ENCODE measurements around the gene GRID1. TPM values are rescaled to one million over a fixed set of nuclear protein-coding genes. Genes with fewer than 3 reads are reported as not detected.

Gene GRID1
- total RNA-seq, 2 donors from 2014 or later = 0.27 to 0.85 TPM

DNA sequence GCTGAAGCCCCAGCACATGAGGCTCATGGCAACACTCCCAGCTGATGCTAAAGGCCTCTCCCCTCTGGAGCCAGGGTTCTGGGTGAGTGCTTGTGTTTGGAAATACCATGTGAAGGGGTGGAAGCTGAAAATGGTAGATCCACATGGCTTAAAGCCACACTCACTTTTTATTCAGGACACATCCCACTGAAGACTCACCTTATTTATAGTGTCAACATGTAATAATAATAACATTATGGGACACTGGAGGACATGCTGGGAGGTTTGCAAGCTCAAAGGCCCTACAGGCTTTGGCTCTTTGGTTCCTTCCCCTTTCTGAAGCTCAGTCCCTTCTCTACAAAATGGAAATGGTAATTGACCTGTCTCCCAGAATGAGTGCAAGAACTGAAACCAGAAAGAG, 318.0 kb downstream of the GRID1 start:
- no peak for DNase-seq (ENCODE audit: low spot score)
- Histone ChIP-seq H3K4me1 (ENCODE audit: control insufficient read depth in 1 of 2, low read depth in 2 of 2) (no peaks in the 10 kb centered on the region), H3K36me3 (no peaks in the 10 kb centered on the region), H3K27ac (no peak overlapping the region), H3K9me3 (no peaks in the 10 kb centered on the region), H3K27me3 (replicated peaks; ENCODE audit: insufficient read depth) (no peaks in the 10 kb centered on the region), H3K4me3 (no peak overlapping the region)
- no peak for ATAC-seq (ENCODE audit: insufficient number of reproducible peaks, low FRiP score, low read depth)
- TF ChIP-seq CTCF (IDR thresholded peaks at IDR 0.05) = no peak

DNA sequence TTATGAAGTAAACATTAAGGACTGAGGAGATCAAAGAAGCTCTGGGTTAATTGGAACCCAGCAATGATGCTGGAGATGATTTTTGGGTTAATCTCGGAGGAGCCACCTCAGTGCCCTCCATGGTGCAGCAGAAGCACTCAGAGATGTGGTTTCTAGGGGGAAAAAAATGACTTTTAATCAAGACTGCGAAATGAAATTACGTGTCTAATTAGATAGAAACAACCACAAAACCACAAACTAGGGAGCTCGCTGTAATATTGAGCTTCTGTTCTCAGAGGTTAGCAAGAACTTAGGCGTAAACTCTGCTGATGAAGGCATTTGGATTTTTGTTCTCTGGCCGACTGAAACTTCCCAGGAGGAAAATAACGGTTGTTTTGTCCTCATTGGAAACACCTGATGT, 319.0 kb downstream of the GRID1 start:
- no peak for ATAC-seq (ENCODE audit: insufficient number of reproducible peaks, low FRiP score, low read depth)
- Histone ChIP-seq H3K4me3 (no peak overlapping the region), H3K27ac (no peak overlapping the region), H3K36me3 (no peaks in the 10 kb centered on the region), H3K4me1 (ENCODE audit: control insufficient read depth in 1 of 2, low read depth in 2 of 2) (no peaks in the 10 kb centered on the region), H3K27me3 (replicated peaks; ENCODE audit: insufficient read depth) (no peaks in the 10 kb centered on the region), H3K9me3 (no peaks in the 10 kb centered on the region)
- DNase-seq (ENCODE audit: low spot score) = no peak
- no peak for TF ChIP-seq CTCF (IDR thresholded peaks at IDR 0.05)

- DNase-seq (ENCODE audit: low spot score) (no peak), ATAC-seq (ENCODE audit: insufficient number of reproducible peaks, low FRiP score, low read depth) (no peak)
- no peaks in the 10 kb centered on the region for H3K36me3 ChIP-seq
- H3K27me3 ChIP-seq (replicated peaks; ENCODE audit: insufficient read depth) = no peaks in the 10 kb centered on the region
- no peaks in the 10 kb centered on the region for H3K9me3 ChIP-seq
- no peak overlapping the region for H3K4me3 ChIP-seq
- no peaks in the 10 kb centered on the region for H3K4me1 ChIP-seq (ENCODE audit: control insufficient read depth in 1 of 2, low read depth in 2 of 2)
- no peak for TF ChIP-seq CTCF (IDR thresholded peaks at IDR 0.05)
- H3K27ac ChIP-seq = no peak overlapping the region
These were observed 319.6 kb downstream of the GRID1 start for GRCh38 chr10:86046845-86047460.

GRCh38 chr10:86045896-86046295, 320.7 kb downstream of the GRID1 start:
- Histone ChIP-seq H3K9me3 (no peaks in the 10 kb centered on the region), H3K27ac (no peak overlapping the region), H3K27me3 (replicated peaks; ENCODE audit: insufficient read depth) (no peaks in the 10 kb centered on the region), H3K4me1 (ENCODE audit: control insufficient read depth in 1 of 2, low read depth in 2 of 2) (no peaks in the 10 kb centered on the region), H3K36me3 (no peaks in the 10 kb centered on the region), H3K4me3 (no peak overlapping the region)
- no peak for TF ChIP-seq CTCF (IDR thresholded peaks at IDR 0.05)
- DNase-seq (ENCODE audit: low spot score) (no peak), ATAC-seq (ENCODE audit: insufficient number of reproducible peaks, low FRiP score, low read depth) (no peak)

- no peaks in the 10 kb centered on the region for H3K9me3 ChIP-seq
- H3K4me3 ChIP-seq = no peak overlapping the region
- no peaks in the 10 kb centered on the region for H3K27me3 ChIP-seq (replicated peaks; ENCODE audit: insufficient read depth)
- no peak for ATAC-seq (ENCODE audit: insufficient number of reproducible peaks, low FRiP score, low read depth)
- H3K36me3 ChIP-seq = no peaks in the 10 kb centered on the region
- TF ChIP-seq CTCF (IDR thresholded peaks at IDR 0.05) = no peak
- no peak for DNase-seq (ENCODE audit: low spot score)
- no peak overlapping the region for H3K27ac ChIP-seq
- H3K4me1 ChIP-seq (ENCODE audit: control insufficient read depth in 1 of 2, low read depth in 2 of 2) = no peaks in the 10 kb centered on the region
These were observed 322.6 kb downstream of the GRID1 start for GRCh38 chr10:86044029-86044428.
